Stimulated activated CD4-positive, alpha-beta T cell treated with anti-CD3 and anti-CD28 coated beads, TNF-alpha, amount 100 ng/mL, for 24 hours (primary cell): ENCODE results near the gene BHLHE23.

Experiments used
- DNase-seq, 3 experiments: peaks; one replicate each; pipeline ENCODE4 v3.0.0-alpha.2; 2020; ENCODE audit warnings: low read depth in 3 of 3

BHLHE23 gene

GRCh38 chr20:62991196-62991807 lies 15.5 kb downstream of the BHLHE23 start:
- no peak for DNase-seq

DNA sequence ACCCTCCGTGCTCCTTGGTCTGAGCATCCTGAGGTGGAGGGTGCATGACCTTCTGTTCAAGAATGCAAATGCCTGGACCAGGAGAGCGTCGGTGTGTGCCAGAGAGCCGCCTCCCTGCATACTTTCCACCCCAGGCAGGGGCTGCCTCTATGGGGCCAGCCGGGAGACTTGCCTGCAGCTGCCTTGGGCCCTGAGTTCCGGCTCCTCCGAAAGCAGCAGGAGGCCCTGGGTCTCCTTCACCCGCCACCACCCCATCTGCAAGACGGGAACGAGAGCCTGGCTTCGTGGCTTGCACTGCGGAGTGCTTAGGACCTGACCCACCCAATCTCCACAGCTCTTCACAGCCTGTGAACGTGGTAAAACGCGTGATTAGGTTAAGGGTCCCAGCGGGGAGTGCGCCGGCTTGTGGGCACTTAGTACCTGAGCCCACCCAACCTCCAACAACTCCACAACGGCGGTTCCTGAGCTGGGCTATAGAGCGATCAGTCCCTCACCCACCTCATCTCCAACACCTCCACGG lies 16.4 kb downstream of the BHLHE23 start:
- DNase-seq = no peak

- DNase-seq = no peak
These were observed 17.6 kb downstream of the BHLHE23 start for GRCh38 chr20:62989201-62989601.

- no peak for DNase-seq
These were observed 19.6 kb downstream of the BHLHE23 start for GRCh38 chr20:62987114-62987513.

DNA sequence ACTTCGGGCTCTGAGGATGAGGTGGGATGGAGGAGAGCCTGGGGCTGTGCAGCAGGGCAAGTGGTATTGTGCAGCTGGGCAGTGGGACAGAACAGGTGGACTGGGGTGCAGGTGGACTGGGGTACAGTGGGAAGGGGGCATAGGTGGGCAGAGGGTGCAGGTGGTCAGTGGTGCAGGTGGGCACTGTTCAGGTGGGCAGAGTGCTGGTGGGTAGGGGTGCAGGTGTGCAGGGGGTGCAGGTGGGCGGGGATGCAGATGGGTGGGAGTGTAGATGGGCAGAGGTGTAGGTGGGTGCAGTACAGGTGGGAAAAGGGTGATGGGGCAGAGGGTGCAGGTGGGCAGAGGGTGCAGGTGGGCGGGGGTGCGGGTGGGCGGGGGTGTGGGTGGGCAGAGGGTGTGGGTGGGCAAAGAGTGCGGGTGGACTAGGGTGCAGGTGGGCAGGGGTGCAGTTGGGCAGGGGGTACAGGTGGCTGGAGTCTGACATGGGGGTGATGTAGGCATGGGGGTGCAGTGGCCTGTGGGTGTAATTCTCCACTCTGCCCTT lies 20.4 kb downstream of the BHLHE23 start:
- DNase-seq = no peak

GRCh38 chr20:62985444-62985778 lies 21.4 kb downstream of the BHLHE23 start:
- DNase-seq = no peak

- no peak for DNase-seq
These were observed 21.9 kb downstream of the BHLHE23 start for GRCh38 chr20:62984666-62985443.

GRCh38 chr20:62983210-62983609 lies 23.6 kb downstream of the BHLHE23 start:
- no peak for DNase-seq

- no peak for DNase-seq
These were observed 24.4 kb downstream of the BHLHE23 start for GRCh38 chr20:62982124-62983075.

DNA sequence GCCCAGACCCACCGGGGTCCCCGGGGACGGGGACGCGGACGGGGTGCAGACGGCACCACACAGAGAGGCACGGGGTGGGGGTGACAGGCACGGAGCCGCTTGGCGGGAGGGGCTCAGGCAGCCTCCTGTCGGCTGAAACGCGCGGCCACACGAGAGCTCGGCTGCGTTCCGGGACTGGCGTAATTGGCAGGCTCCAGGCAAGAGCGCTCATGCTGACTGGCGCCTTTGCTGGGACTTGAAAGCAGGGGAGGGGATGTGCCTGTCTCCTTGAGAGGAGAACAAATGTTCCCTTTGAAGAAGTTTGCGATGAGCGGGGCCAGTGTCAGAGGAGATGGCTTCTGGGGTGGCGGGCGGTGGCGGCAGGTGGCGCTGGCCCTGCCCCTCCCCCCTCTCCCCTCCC lies 25.8 kb downstream of the BHLHE23 start:
- peak in 2 of 3 experiments; percentile 8 to 32 for DNase-seq

- no peak for DNase-seq
These were observed 26.3 kb downstream of the BHLHE23 start for GRCh38 chr20:62980380-62980960.

- DNase-seq = no peak
These were observed 26.8 kb downstream of the BHLHE23 start for GRCh38 chr20:62979876-62980373.

DNA sequence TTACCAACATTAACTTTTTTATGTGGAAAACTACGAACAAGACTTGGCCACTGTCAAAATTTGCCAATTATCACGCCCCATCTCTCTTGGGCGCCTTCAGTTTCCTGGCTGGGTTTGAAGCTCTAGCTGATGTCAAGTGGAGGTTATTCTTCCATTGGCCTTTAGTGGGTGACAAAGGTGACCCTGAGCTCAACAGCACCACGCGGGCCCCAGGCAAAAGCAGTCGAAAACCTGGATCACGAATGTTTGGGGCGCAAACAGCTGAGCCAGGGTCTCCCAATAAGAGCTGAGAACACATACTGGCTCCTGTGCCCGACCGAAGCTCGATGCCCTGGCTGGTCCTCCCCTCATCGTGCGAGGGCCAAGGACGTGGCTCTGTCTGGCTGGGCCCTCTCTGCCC lies 27.5 kb downstream of the BHLHE23 start:
- DNase-seq = no peak

DNA sequence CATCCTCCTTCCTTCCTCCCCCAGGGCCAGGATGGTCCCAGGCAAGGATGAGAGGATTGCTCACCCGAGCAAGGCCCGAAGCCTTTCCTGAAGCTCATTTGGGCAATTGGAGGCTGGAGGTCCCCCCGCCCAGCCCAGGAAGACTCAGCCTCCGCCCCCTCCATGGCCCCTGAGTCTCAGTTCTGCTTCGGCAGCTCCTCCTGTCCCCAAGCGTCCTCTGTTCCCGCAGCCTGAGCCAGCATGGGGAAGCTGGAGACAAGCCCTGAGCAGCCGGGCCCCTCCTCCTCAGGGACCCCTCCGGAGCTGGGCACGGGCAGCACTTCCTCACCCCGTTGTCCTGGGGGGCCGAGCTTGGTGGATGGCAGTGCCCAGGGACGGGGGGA lies 28.2 kb downstream of the BHLHE23 start:
- no peak for DNase-seq

DNA sequence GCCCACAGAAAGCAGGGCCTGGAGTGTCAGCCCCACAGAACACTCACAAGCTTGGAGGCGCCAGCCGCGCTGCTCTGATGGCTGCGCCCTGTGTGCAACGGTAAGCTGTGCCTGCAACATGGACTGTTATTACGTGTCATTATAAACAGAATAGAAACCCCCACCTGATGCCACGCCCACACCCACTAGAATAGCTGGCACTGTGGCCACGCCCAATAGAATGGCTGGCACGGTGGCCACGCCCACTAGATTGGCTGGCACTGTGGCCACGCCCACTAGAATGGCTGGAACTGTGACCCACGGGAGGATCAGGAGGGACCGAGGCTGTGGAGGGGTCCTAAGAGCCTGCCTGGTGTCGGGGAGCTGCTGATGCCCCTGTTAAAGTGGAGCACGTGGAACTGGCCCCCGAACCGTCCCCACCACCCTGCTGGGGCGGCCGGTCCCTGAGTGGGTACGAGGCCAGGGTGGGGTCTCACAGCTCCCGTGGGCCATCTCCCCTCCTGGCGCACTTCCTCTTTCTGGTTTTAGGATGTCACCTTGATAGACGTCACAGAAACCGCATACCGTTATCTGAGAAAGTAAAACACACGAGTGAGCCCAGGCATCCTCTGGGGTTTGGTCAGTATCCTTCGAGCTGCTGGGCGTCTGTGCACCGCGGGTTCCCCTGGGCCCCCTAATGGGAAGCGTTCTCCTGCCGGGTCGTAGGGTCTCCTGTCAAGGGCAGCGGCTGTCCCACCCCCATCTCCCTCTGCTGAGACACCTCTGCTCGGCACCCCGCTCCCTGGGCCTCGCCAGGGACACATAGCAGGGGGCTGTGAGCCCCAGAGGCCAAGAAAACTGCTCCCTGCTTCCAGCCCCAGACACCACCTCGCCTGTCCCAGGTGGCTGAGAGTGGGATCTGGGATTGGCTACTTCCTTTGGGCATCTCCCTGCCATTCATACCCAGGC lies 28.9 kb downstream of the BHLHE23 start:
- peak; percentile 59 to 70 (median 62) for DNase-seq

DNA sequence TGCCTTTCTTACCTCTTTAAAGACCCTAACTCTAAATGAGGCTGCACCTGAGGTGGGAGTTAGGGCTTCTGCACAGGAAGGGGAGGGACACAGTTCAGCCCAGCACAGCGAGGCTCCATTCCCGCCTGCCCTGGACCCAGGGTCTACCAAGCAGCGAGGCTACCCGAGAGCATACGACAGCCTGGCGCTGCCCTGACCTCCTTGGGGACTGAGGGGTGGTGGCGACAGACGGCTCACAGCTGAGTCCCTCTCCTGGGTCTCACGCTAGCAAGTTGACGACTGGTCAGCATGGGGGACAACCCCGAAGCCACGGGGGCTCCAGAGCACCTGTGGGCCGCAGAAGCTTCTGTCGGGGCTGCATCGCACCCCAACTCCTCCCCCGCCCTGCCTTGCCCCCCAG lies 29.9 kb downstream of the BHLHE23 start:
- DNase-seq = no peak

DNA sequence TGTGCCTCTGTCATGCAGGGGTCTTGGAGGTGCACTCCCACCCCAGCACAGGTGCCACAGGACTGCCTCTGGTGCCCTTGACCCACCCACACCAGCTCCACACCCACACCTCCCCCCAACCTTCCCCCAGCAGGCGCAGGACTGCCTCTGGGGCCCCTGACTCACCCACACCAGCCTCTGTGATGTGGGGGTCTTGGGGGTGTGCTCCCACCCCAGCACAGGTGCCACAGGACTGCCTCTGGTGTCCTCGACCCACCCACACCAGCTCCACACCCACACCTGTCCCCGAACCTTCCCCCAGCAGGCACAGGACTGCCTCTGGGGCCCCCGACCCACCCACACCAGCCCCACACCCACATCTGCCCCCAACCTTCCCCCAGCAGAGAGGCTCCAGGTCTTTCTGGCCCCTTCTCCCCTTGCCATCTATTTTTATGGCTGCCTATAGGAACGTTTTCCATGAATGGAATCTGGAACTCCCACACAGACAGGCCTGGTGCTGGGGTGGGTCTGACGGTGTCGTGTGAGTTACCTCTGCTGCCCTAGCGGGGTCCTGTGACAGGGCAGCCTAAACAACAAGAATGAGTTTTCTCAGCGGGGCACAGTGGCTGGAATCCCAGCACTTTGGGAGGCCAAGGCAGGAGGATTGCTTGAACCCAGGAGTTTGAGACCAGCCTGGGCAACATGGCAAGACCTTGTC lies 30.8 kb downstream of the BHLHE23 start:
- DNase-seq = no peak

DNA sequence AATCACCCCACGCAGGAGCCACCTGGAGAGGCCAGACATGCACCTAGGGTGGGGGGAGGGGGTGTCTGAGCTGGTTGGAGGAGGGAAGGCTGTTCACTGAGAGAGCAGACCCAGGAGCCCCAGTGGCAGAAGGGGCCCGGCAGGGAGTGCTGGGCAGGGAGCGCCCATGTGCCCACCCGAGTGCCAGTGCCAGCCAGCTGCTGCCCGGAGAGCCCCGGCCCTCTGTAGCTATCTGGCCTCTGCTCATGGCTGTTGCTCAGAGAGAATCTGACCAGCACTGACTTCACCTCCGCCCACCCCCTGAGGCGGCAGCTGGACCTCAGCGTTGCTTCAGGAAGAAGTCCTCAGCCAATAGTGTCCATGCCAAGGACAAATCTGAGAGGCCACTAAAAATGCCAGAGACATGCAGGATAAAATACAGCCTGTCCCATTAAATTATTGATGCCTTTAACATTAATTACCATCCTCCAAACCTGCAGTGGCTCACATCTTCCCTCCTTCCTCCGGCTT lies 31.5 kb downstream of the BHLHE23 start:
- DNase-seq = no peak
